HepG2 (cell line): Measurements from ENCODE around the gene CPNE4. TPM values are rescaled to one million over a fixed set of nuclear protein-coding genes. Genes with fewer than 3 reads are reported as not detected.

Experiments
- CHD4 ChIP-seq: fragments of 200-600 bp; sonication (generic); IDR thresholded peaks from 2 replicates; pipeline ENCODE4 v1.7.0; 2017; ENCODE audit warnings: mild to moderate bottlenecking, low read length, borderline replicate concordance
- JARID2 ChIP-seq: sonication (generic); formaldehyde crosslinking; IDR thresholded peaks from 2 replicates; pipeline ENCODE4 v1.8.1; 2023; ENCODE audit warnings: missing genetic modification reagents, inconsistent platforms; ENCODE audit not compliant: insufficient replicate concordance
- JDP2 ChIP-seq: sonication (generic); formaldehyde crosslinking; IDR thresholded peaks from 2 replicates; pipeline ENCODE4 v1.8.1; 2022; ENCODE audit warnings: missing genetic modification reagents, borderline replicate concordance
- MBD4 ChIP-seq: IDR thresholded peaks from 2 replicates; pipeline ENCODE4 v1.6.1; 2012; ENCODE audit warnings: low read length, inconsistent platforms, borderline replicate concordance
- RBM39 ChIP-seq: fragments of 200-400 bp; formaldehyde crosslinking; IDR thresholded peaks from one replicate; pipeline ENCODE4 v1.6.1; 2018; ENCODE audit warnings: antibody characterized with exemption, mild to moderate bottlenecking, low read depth, low read length; ENCODE audit not compliant: poor library complexity, severe bottlenecking
- RXRA ChIP-seq: sonication (generic); formaldehyde crosslinking; IDR thresholded peaks from 2 replicates; pipeline ENCODE4 v1.5.1; 2020; ENCODE audit warnings: missing genetic modification reagents
- SIN3A ChIP-seq: IDR thresholded peaks from 2 replicates; pipeline ENCODE4 v1.6.1; 2011; ENCODE audit warnings: low read depth, mild to moderate bottlenecking, control low read depth, low read length, borderline replicate concordance
- polyA plus RNA-seq, 8 experiments: library from polyadenylated mRNA; depleted of rRNA in 3 of 8; stranded (reverse) in 7 of 8; unstranded in 1 of 8; fragments of >200 nt; fragmentation: Illumina TruSeq in 4 of 8; extraction: Trizol in 4 of 8; gene quantifications; 2 replicates each; pipeline versions ENCODE4 v1.2.1 to v1.2.3, GENCODE V29; 2011 to 2016; ENCODE audit warnings: low read depth in 4 of 8, missing spikeins in 1 of 8, mixed read lengths in 1 of 8; ENCODE audit not compliant: insufficient read depth in 1 of 8
- total RNA-seq, 5 experiments: library from RNA; depleted of rRNA; stranded (reverse); fragments of >200 nt; fragmentation: Illumina TruSeq; extraction: Trizol; gene quantifications; 2 replicates each; pipeline ENCODE4 v1.2.3, GENCODE V29; 2016; ENCODE audit warnings: low read depth in 1 of 5
- TF ChIP-seq, protein P1 (sequence below): sonication (generic); formaldehyde crosslinking; IDR thresholded peaks from 2 replicates; pipeline ENCODE4 v1.4.0; 2020; ENCODE audit warnings: mild to moderate bottlenecking, missing genetic modification reagents
- TF ChIP-seq, protein P2 (sequence below): sonication (generic); formaldehyde crosslinking; IDR thresholded peaks from 2 replicates; pipeline ENCODE4 v1.4.0; 2020; ENCODE audit warnings: missing genetic modification reagents
- TF ChIP-seq, protein P3 (sequence below): sonication (generic); formaldehyde crosslinking; IDR thresholded peaks from 2 replicates; pipeline ENCODE4 v1.4.0; 2020; ENCODE audit warnings: missing genetic modification reagents
- TF ChIP-seq, protein P4 (sequence below): sonication (generic); formaldehyde crosslinking; IDR thresholded peaks from 2 replicates; pipeline ENCODE4 v1.4.0; 2020; ENCODE audit warnings: missing genetic modification reagents

CPNE4 gene
- total and polyA plus RNA-seq, 2 of the 13 experiments (the other 11 are each of a cell fraction or from before 2014, with no cell fraction given) = not detected

DNA sequence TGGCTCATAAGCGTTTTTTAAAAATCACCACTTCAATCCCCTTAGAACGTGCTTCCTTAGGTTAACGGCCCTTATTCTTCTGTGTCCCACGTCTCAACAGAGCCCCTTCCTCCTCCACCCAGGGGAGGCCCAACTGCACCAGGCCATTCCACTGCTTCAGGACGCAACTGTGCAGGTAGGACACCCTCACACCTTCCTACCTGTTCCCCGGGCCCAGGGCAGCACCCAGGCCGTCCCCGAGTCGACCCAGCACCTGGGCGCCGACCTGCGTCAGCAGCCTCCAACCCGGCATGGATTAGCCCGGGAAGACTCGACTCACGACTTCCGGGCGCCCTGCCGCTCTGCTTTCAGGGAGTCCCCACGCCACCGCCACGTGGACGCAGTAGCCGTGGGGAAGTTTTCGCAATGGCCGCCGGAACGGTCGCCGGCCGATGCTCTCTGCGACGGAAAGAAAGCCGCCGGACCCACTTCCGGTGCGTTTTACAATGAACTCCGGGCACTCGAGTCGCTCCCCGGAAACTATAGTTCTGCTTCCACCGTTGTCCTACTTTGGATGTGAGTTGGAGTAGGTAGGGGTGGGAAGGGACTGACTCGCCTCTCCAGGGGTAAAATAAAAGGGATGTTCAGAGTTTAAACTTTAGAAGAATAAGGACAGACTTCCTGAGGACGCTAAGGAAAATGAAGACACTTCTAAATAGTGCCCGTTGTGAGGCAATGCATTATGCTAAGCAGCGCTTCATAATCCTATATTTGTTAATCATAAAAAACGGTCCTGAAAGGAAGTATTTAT is 532.1 kb downstream of the CPNE4 start, which contains the start of gene MRPL3 (continued):
- TF ChIP-seq, protein P1, sequence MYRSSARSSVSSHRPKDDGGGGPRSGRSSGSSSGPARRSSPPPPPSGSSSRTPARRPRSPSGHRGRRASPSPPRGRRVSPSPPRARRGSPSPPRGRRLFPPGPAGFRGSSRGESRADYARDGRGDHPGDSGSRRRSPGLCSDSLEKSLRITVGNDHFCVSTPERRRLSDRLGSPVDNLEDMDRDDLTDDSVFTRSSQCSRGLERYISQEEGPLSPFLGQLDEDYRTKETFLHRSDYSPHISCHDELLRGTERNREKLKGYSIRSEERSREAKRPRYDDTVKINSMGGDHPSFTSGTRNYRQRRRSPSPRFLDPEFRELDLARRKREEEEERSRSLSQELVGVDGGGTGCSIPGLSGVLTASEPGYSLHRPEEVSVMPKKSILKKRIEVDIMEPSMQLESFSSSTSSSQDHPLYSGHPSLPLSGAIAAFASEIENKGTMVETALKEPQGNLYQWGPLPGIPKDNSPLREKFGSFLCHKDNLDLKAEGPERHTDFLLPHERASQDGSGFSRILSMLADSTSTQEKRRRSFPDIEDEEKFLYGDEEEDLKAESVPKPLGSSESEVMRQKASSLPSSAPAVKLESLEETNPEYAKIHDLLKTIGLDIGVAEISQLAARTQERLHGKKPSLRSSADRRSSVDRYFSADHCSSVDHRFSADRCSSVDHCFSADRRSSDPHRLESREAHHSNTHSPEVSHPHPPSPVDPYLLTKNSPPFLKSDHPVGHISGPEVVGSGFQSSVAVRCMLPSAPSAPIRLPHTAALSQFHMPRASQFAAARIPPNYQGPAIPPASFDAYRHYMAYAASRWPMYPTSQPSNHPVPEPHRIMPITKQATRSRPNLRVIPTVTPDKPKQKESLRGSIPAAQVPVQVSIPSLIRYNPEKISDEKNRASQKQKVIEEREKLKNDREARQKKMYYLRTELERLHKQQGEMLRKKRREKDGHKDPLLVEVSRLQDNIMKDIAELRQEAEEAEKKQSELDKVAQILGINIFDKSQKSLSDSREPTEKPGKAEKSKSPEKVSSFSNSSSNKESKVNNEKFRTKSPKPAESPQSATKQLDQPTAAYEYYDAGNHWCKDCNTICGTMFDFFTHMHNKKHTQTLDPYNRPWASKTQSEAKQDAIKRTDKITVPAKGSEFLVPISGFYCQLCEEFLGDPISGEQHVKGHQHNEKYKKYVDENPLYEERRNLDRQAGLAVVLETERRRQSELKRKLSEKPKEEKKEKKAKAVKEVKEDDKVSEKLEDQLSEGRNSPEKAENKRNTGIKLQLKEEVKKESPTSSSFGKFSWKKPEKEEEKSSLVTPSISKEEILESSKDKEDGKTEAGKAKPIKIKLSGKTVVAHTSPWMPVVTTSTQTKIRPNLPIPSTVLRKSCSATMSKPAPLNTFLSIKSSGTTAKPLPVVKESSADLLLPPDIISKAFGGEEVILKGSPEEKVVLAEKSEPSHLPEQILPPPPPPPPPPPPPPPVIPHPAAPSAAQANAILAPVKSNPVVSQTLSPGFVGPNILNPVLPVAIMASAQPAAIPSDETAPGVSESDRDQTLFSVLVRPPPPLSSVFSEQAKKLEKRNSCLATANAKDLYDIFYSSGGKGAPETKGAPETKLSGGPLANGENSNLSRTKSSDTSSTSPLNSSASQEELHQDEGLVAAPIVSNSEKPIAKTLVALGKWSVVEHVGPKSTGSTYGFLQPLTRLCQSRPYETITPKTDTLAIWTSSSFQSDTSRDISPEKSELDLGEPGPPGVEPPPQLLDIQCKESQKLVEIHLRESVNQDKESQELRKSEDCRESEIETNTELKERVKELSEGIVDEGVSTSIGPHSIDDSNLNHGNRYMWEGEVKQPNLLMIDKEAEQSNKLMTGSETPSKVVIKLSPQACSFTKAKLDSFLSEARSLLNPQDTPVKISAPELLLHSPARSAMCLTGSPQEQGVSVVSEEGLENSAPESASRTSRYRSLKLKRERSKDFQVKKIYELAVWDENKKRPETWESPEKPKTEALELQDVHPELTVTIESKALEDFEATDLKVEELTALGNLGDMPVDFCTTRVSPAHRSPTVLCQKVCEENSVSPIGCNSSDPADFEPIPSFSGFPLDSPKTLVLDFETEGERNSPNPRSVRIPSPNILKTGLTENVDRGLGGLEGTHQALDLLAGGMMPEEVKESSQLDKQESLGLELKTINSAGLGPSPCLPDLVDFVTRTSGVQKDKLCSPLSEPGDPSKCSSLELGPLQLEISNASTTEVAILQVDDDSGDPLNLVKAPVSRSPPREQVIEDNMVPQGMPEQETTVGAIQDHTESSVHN = peak; percentile 65; the same call in 1 of the 2 replicates
- TF ChIP-seq, protein P2, sequence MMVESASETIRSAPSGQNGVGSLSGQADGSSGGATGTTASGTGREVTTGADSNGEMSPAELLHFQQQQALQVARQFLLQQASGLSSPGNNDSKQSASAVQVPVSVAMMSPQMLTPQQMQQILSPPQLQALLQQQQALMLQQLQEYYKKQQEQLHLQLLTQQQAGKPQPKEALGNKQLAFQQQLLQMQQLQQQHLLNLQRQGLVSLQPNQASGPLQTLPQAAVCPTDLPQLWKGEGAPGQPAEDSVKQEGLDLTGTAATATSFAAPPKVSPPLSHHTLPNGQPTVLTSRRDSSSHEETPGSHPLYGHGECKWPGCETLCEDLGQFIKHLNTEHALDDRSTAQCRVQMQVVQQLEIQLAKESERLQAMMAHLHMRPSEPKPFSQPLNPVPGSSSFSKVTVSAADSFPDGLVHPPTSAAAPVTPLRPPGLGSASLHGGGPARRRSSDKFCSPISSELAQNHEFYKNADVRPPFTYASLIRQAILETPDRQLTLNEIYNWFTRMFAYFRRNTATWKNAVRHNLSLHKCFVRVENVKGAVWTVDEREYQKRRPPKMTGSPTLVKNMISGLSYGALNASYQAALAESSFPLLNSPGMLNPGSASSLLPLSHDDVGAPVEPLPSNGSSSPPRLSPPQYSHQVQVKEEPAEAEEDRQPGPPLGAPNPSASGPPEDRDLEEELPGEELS = peak; percentile 48; the same call in 1 of the 2 replicates
- peak; percentile 39 for TF ChIP-seq JARID2 (CRISPR knock-in tag)
- TF ChIP-seq SIN3A = peak; percentile 87; the same call in 1 of the 2 replicates
- peak; percentile 57; the same call in 1 of the 2 replicates for TF ChIP-seq JDP2 (CRISPR knock-in tag)
- no peak for TF ChIP-seq MBD4
- TF ChIP-seq, protein P3, sequence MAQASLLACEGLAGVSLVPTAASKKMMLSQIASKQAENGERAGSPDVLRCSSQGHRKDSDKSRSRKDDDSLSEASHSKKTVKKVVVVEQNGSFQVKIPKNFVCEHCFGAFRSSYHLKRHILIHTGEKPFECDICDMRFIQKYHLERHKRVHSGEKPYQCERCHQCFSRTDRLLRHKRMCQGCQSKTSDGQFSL (CRISPR knock-in tag) = peak; percentile 60; the same call in 1 of the 2 replicates
- no peak for TF ChIP-seq CHD4
- TF ChIP-seq, protein P4, sequence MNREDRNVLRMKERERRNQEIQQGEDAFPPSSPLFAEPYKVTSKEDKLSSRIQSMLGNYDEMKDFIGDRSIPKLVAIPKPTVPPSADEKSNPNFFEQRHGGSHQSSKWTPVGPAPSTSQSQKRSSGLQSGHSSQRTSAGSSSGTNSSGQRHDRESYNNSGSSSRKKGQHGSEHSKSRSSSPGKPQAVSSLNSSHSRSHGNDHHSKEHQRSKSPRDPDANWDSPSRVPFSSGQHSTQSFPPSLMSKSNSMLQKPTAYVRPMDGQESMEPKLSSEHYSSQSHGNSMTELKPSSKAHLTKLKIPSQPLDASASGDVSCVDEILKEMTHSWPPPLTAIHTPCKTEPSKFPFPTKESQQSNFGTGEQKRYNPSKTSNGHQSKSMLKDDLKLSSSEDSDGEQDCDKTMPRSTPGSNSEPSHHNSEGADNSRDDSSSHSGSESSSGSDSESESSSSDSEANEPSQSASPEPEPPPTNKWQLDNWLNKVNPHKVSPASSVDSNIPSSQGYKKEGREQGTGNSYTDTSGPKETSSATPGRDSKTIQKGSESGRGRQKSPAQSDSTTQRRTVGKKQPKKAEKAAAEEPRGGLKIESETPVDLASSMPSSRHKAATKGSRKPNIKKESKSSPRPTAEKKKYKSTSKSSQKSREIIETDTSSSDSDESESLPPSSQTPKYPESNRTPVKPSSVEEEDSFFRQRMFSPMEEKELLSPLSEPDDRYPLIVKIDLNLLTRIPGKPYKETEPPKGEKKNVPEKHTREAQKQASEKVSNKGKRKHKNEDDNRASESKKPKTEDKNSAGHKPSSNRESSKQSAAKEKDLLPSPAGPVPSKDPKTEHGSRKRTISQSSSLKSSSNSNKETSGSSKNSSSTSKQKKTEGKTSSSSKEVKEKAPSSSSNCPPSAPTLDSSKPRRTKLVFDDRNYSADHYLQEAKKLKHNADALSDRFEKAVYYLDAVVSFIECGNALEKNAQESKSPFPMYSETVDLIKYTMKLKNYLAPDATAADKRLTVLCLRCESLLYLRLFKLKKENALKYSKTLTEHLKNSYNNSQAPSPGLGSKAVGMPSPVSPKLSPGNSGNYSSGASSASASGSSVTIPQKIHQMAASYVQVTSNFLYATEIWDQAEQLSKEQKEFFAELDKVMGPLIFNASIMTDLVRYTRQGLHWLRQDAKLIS (CRISPR knock-in tag) = no peak
- peak; percentile 92 for TF ChIP-seq RBM39
- TF ChIP-seq RXRA = peak; percentile 76
